ENCODE results near the gene CCSER1. TPM values are rescaled to one million over a fixed set of nuclear protein-coding genes. Genes with fewer than 3 reads are reported as not detected.

Gene CCSER1
- polyA plus RNA-seq, 3 donors = 0.09 to 0.75 (median 0.13) TPM

DNA sequence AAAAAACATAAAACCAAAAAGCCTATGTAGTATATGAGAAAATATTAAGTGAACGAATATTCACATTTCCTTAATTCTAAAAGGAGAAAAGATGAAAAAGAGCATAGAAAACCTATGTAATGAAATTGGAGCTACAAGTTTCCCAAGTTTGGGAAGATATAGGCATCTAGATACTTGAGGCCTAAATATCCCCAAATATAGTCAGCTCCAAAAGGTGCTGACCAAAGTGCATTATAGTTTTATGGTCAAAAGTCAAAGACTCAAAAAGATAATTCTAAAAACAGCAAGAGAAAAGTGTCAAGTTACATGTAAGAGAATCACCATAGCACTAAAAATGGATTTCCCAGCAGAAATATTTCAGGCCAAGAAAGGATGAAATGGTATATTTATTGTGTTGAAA is 1502.9 kb downstream of the CCSER1 start:
- no peaks in the 10 kb centered on the region for H3K36me3 Mint-ChIP-seq
- intact Hi-C loops (cut with micrococcal nuclease) = no loop called here
- Histone ChIP-seq H3K9ac (ENCODE audit: insufficient read depth, low read length, poor library complexity, severe bottlenecking) (no peak overlapping the region), H4K20me1 (ENCODE audit: insufficient read depth, low read length) (no peaks in the 10 kb centered on the region), H3K9me3 (replicated peaks in 1 of 2; ENCODE audit: control insufficient read depth in 1 of 2, insufficient read depth in 1 of 2, low read length in 2 of 2) (peaks cover 0 to 7% of the 10 kb centered on the region in 2 donors), H2AFZ (ENCODE audit: insufficient read depth, low read depth, low read length, poor library complexity, severe bottlenecking) (no peak overlapping the region), H3K79me2 (ENCODE audit: insufficient read depth, low read length) (no peaks in the 10 kb centered on the region), H3K4me1 (ENCODE audit: control insufficient read depth in 1 of 2, insufficient read depth in 2 of 2, low read length in 2 of 2) (no peaks in the 10 kb centered on the region), H3K27me3 (ENCODE audit: control insufficient read depth in 2 of 2, insufficient read depth in 2 of 2, low read length in 2 of 2) (no peaks in the 10 kb centered on the region), H3K27ac (ENCODE audit: low read depth in 1 of 2, low read length in 2 of 2) (no peak overlapping the region), H3K4me3 (replicated peaks in 1 of 3; ENCODE audit: low read depth in 2 of 3, low read length in 3 of 3) (no peak overlapping the region), H3K4me2 (replicated peaks; ENCODE audit: extremely low read depth, low read length, poor library complexity, severe bottlenecking) (no peak overlapping the region), H3K36me3 (replicated peaks in 1 of 2; ENCODE audit: control insufficient read depth in 1 of 2, insufficient read depth in 2 of 2, low read length in 2 of 2) (no peaks in the 10 kb centered on the region)
- DNase-seq = no peak
- no peaks in the 10 kb centered on the region for H3K27me3 Mint-ChIP-seq (ENCODE audit: low read depth in 3 of 3)
- H3K9me3 Mint-ChIP-seq = peaks cover 18 to 27% (median 22%) of the 10 kb centered on the region in 7 donors
- WGBS (ENCODE audit: insufficient coverage) = no CpG with 5 or more reads among the region's 1 CpG
- H3K27ac Mint-ChIP-seq = no peak overlapping the region
- TF ChIP-seq, protein P1, sequence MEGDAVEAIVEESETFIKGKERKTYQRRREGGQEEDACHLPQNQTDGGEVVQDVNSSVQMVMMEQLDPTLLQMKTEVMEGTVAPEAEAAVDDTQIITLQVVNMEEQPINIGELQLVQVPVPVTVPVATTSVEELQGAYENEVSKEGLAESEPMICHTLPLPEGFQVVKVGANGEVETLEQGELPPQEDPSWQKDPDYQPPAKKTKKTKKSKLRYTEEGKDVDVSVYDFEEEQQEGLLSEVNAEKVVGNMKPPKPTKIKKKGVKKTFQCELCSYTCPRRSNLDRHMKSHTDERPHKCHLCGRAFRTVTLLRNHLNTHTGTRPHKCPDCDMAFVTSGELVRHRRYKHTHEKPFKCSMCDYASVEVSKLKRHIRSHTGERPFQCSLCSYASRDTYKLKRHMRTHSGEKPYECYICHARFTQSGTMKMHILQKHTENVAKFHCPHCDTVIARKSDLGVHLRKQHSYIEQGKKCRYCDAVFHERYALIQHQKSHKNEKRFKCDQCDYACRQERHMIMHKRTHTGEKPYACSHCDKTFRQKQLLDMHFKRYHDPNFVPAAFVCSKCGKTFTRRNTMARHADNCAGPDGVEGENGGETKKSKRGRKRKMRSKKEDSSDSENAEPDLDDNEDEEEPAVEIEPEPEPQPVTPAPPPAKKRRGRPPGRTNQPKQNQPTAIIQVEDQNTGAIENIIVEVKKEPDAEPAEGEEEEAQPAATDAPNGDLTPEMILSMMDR (IDR thresholded peaks at IDR 0.05) = no peak
- no peaks in the 10 kb centered on the region for H3K4me1 Mint-ChIP-seq
- no peak overlapping the region for H3K4me3 Mint-ChIP-seq

DNA sequence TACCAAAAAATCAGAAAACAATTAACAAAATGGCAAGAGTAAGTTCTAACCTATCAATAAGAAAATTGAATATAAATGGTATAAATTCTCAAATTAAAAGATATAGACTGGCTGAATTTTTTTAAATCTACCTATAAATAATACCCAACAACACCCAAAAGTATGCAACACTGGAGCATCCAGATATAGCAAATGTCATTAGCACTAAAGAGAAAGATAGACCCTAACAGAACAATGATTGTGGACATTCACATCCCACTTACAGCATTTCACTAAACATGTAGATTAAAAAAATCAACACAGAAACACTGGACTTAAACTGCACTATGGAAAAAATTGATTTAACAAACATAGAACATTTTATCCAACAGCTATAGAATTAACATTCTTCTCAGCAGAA is 1503.6 kb downstream of the CCSER1 start:
- Histone ChIP-seq H3K4me2 (replicated peaks; ENCODE audit: extremely low read depth, low read length, poor library complexity, severe bottlenecking) (no peak overlapping the region), H3K4me3 (replicated peaks in 1 of 3; ENCODE audit: low read depth in 2 of 3, low read length in 3 of 3) (no peak overlapping the region), H3K36me3 (replicated peaks in 1 of 2; ENCODE audit: control insufficient read depth in 1 of 2, insufficient read depth in 2 of 2, low read length in 2 of 2) (no peaks in the 10 kb centered on the region), H2AFZ (ENCODE audit: insufficient read depth, low read depth, low read length, poor library complexity, severe bottlenecking) (no peak overlapping the region), H3K27ac (ENCODE audit: low read depth in 1 of 2, low read length in 2 of 2) (no peak overlapping the region), H3K27me3 (ENCODE audit: control insufficient read depth in 2 of 2, insufficient read depth in 2 of 2, low read length in 2 of 2) (no peaks in the 10 kb centered on the region), H3K9ac (ENCODE audit: insufficient read depth, low read length, poor library complexity, severe bottlenecking) (no peak overlapping the region), H3K4me1 (ENCODE audit: control insufficient read depth in 1 of 2, insufficient read depth in 2 of 2, low read length in 2 of 2) (no peaks in the 10 kb centered on the region), H3K79me2 (ENCODE audit: insufficient read depth, low read length) (no peaks in the 10 kb centered on the region), H3K9me3 (replicated peaks in 1 of 2; ENCODE audit: control insufficient read depth in 1 of 2, insufficient read depth in 1 of 2, low read length in 2 of 2) (peaks cover 0 to 7% of the 10 kb centered on the region in 2 donors), H4K20me1 (ENCODE audit: insufficient read depth, low read length) (no peaks in the 10 kb centered on the region)
- no peak for DNase-seq
- Mint-ChIP-seq H3K9me3 (peaks cover 12 to 28% (median 19%) of the 10 kb centered on the region in 7 donors), H3K27ac (no peak overlapping the region), H3K4me3 (no peak overlapping the region), H3K36me3 (no peaks in the 10 kb centered on the region), H3K4me1 (no peaks in the 10 kb centered on the region), H3K27me3 (ENCODE audit: low read depth in 3 of 3) (no peaks in the 10 kb centered on the region)
- intact Hi-C loops (cut with micrococcal nuclease) = no loop called here
- TF ChIP-seq, protein P1 (IDR thresholded peaks at IDR 0.05) = no peak

Measured in CD14-positive monocyte (primary cell).